Activated naive CD8-positive, alpha-beta T cell (primary cell): ENCODE data around the gene FREM1.

Experiments used
- H3K27ac Mint-ChIP-seq: one replicate; pipeline ENCODE4 v1.8.0; 2021; ENCODE audit warnings: mixed read lengths
- H3K27me3 Mint-ChIP-seq: one replicate; pipeline ENCODE4 v1.8.0; 2021; ENCODE audit warnings: mixed read lengths
- H3K36me3 Mint-ChIP-seq: one replicate; pipeline ENCODE4 v1.8.0; 2021; ENCODE audit warnings: mixed read lengths
- H3K4me1 Mint-ChIP-seq: one replicate; pipeline ENCODE4 v1.8.0; 2021; ENCODE audit warnings: low read depth, mixed read lengths
- H3K4me3 Mint-ChIP-seq: one replicate; pipeline ENCODE4 v1.8.0; 2021; ENCODE audit warnings: mild to moderate bottlenecking, mixed read lengths
- H3K9me3 Mint-ChIP-seq: one replicate; pipeline ENCODE4 v1.8.0; 2021; ENCODE audit warnings: low read depth, mixed read lengths

The FREM1 gene

DNA sequence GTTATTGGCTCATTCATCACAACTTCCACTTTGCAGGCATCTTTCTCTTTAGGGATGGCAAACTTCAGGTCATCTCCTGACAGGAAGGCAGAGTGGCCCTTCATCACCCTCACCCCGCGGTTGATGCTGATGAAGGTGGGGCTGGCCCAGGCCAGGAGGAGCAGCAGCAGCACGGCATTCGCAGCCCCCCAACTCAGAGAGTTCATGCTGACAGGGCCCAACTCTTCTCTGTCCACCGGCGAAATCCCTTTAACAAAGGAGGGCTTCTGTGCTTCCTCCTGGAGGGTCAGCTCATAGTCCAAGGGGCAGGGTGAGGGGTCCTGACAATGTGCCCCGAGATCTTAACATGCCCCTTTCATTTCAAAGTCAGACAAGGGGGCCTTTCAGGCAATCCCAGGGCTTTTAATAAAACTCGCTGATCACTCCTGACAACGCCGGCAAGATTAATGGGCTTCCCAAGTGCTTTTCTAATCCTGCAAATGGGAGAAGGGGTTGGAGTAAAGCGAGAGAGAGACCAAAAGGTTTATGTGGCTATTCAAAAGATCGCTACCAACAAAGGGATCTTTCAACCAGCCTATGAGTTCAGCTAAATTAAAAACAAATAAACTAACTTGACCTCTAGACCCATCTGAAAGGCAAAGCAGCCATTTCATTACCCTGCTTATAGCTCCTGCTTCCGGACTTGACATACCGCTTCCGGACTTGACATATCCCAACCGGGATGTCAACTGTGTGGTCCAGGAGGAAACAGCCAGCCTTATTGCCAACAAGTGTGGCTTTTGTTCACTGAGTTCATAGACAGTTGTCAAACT, 41.2 kb downstream of the FREM1 start:
- Mint-ChIP-seq H3K9me3 (no peaks in the 10 kb centered on the region), H3K27me3 (peaks cover 5% of the 10 kb centered on the region), H3K4me3 (no peak overlapping the region), H3K4me1 (no peaks in the 10 kb centered on the region), H3K36me3 (no peaks in the 10 kb centered on the region), H3K27ac (no peak overlapping the region)

DNA sequence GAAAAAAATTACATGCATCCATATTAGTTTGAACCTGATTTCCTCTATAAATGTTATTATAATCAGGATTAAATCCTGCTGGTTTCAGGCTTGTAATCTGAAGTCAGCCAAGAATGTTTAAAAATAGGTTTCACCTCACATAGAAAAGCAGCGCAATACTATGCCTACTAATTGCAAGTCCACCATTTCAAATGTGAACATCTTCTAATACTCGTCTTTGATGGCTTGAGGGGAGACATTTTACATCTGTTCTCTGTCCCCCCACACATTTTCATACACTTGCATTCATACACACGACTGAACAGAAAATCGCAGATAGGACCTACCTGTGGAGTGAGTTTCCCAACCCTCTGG, 41.8 kb downstream of the FREM1 start:
- Mint-ChIP-seq H3K36me3 (no peaks in the 10 kb centered on the region), H3K27ac (no peak overlapping the region), H3K4me3 (no peak overlapping the region), H3K9me3 (no peaks in the 10 kb centered on the region), H3K4me1 (no peaks in the 10 kb centered on the region), H3K27me3 (peaks cover 7% of the 10 kb centered on the region)

DNA sequence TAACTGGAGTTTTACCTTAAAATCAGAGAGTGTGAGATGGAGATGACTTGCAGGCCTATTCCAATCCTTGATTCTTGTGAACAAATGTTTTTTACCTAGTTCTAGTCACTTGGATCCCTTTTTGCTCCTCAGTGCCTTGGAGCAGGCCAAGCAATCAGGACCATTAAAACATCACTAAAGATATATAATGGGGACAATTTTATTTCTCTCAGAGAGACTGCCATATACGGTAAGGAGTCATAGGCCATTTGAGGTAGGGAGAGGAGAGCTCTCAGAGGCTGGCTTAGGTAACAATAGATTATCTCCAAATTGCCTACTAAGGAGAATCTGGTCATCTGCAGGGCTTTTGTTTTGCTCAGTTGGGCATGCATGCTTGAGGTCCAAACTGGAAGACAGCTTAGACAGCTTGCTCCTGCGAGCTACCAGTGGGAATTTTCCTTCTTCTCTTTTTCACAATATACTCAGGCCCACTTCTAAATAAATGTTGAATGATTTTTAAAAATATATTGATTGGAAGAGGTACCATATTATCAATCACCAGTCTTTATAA, 44.0 kb downstream of the FREM1 start:
- H3K27ac Mint-ChIP-seq = no peak overlapping the region
- H3K36me3 Mint-ChIP-seq = no peaks in the 10 kb centered on the region
- no peaks in the 10 kb centered on the region for H3K9me3 Mint-ChIP-seq
- no peak overlapping the region for H3K4me3 Mint-ChIP-seq
- H3K27me3 Mint-ChIP-seq = peaks cover 7% of the 10 kb centered on the region
- H3K4me1 Mint-ChIP-seq = no peaks in the 10 kb centered on the region

DNA sequence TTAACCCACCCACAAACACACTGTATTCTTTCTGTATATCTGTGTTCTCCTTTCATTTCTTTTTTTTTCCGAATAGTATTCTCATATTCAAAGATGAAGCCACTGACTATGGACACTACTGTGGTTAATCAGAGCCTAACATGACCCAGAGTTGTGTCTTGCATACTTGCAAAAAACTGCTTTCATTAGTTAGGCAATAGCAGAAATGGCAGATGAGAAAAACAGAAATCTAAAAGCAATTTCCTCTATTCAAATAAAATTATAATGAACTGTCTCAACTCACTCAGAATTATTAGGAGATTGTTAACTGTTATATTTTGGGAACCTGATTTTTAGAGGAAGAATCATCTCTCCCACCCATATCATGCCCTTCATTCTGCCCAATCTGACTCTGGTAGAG, 45.9 kb downstream of the FREM1 start:
- Mint-ChIP-seq H3K27ac (no peak overlapping the region), H3K36me3 (no peaks in the 10 kb centered on the region), H3K4me3 (no peak overlapping the region), H3K27me3 (peaks cover 7% of the 10 kb centered on the region), H3K4me1 (no peaks in the 10 kb centered on the region), H3K9me3 (no peaks in the 10 kb centered on the region)

DNA sequence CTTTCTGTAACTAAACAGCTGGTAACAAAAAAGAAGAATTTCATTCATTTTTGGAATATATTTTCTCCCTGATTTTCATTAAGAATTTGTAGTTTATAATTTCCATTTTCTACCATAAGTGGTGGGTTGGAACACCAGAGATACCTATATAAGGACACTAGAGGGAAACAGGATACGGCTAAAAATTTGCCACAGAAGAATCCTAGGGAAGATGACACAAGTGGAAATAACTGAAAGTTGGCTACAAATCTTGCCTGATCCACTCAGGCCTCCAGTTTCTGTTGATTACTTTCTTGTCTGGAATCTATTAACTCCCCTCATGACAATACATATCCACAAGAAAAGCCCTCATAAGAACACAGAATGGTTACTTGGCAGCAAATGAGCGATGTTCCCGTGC, 46.8 kb downstream of the FREM1 start:
- Mint-ChIP-seq H3K4me1 (no peaks in the 10 kb centered on the region), H3K27ac (no peak overlapping the region), H3K36me3 (no peaks in the 10 kb centered on the region), H3K9me3 (no peaks in the 10 kb centered on the region), H3K4me3 (no peak overlapping the region), H3K27me3 (peaks cover 7% of the 10 kb centered on the region)

DNA sequence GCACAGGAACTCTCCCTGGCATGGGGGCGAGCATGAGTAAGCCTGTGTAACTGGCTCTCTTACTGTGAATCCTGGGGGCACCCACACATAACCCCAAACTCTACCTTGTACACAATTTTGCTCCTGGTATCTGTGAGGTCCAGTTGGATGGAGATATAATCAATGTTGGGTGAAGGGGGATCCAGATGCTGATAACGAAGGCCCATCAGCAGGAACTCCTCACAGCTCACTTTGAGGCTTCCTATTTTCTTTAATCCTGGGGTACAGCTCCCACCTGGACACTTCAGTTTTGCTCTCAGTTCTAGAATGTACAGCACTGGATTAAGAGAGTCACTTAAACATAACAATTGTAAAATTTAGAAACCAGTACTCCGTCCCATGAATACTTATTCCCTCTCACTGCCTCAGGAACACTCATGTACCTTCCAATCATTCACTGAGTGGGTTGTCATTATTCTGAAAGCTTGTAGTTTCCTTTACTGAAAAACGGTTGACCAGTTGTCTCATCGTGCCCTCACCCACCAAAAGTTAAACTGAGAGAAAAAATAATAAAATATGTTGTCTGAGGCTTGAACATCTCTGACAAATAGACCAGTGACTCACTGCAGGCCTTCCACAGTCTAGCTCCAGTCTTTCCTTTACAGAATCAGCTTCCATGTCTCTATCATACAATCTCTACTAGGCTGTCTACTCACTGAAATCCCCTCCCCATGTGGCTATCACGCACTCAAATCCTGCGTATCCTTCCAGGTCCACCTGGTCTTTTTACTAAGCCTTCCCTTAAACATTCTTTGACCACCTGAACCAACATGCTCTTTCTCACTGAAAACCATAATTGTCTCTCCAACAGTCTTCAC, 52.6 kb downstream of the FREM1 start:
- H3K9me3 Mint-ChIP-seq = no peaks in the 10 kb centered on the region
- no peak overlapping the region for H3K27ac Mint-ChIP-seq
- H3K4me1 Mint-ChIP-seq = no peaks in the 10 kb centered on the region
- H3K36me3 Mint-ChIP-seq = no peaks in the 10 kb centered on the region
- H3K27me3 Mint-ChIP-seq = peaks cover 4% of the 10 kb centered on the region
- H3K4me3 Mint-ChIP-seq = no peak overlapping the region

DNA sequence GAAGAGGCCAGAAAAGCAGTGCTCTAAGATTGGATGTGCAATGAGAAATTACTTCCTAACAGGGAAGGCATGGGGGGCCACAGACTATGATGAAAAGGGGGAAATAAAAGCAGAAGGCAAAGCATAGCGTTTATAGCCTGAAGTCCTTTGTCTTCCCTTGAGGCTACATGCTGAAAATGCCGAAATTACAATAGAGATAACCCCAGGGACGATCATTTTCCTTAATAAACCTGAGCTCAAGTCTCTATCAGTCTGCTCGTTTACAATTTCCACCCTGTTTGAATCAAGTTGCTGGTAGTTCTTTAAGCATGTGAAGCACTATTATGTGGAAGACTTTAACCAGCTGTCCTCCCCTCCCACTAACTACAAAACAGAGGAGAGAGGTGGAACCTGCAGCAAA, 60.4 kb downstream of the FREM1 start:
- H3K27ac Mint-ChIP-seq = no peak overlapping the region
- peaks cover 7% of the 10 kb centered on the region for H3K9me3 Mint-ChIP-seq
- no peaks in the 10 kb centered on the region for H3K4me1 Mint-ChIP-seq
- H3K4me3 Mint-ChIP-seq = no peak overlapping the region
- H3K27me3 Mint-ChIP-seq = peaks cover 4% of the 10 kb centered on the region
- H3K36me3 Mint-ChIP-seq = no peaks in the 10 kb centered on the region

DNA sequence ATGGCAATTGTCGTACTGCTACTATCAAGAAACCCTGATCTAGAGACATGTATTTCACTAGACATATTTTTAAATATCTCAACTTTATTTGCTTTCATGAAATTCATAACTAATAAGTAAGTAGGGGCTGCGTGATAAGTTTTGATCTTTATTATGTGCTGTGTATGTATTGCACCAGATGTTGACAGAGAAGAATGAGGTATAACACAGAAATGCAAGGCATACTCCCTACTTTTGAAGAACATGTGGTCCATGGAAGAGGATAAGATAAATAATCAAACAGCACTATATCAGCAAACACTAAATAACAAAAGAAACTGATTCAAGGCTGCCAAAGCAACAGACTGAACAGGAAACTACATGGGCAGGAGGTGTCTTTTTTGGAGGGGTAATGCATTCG, 60.9 kb downstream of the FREM1 start:
- Mint-ChIP-seq H3K27me3 (peaks cover 4% of the 10 kb centered on the region), H3K27ac (no peak overlapping the region), H3K4me3 (no peak overlapping the region), H3K9me3 (peaks cover 7% of the 10 kb centered on the region), H3K4me1 (no peaks in the 10 kb centered on the region), H3K36me3 (no peaks in the 10 kb centered on the region)

DNA sequence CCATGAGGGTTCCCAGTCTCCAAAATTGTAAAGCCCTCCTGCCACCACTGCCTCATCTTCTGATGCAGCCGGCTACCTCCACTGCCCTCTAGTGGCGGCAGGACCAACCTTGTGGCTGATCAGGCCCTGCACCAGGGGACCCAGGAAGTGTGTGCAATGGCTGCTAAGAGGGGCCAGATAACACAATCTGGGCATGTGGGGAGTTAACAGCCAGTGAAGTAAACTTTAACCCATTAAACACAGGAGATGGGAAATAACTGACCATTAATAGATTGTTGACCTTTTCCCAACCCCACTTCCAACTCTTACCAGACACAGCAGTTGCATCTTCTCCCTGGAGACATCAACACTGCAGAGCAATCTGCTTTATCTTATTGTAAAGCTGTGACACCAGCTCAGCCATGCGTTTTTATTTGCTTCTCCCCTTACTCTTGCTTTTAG, 63.3 kb downstream of the FREM1 start:
- H3K27ac Mint-ChIP-seq = no peak overlapping the region
- no peak overlapping the region for H3K4me3 Mint-ChIP-seq
- H3K9me3 Mint-ChIP-seq = peaks cover 7% of the 10 kb centered on the region
- no peaks in the 10 kb centered on the region for H3K36me3 Mint-ChIP-seq
- peaks cover 5% of the 10 kb centered on the region for H3K27me3 Mint-ChIP-seq
- no peaks in the 10 kb centered on the region for H3K4me1 Mint-ChIP-seq

DNA sequence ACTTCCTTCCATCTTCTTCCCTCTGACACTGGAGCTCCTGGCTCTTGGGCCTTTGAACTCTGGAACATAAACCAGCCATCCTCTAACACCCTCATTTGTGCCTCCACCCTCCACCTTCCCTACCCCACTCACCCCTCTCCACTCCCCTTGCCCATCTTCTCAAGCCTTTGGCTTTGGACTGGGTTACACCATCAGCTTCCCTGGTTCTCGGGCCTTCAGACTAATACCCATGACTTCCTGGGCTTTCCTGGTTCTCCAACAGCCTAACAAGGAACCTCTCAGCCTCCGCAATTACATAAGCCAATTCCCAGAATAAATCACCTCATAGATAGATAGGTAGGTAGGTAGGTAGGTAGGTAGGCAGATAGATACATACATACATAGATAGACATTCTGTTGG, 67.1 kb downstream of the FREM1 start:
- Mint-ChIP-seq H3K27ac (no peak overlapping the region), H3K9me3 (peaks cover 7% of the 10 kb centered on the region), H3K4me1 (no peaks in the 10 kb centered on the region), H3K27me3 (peaks cover 5% of the 10 kb centered on the region), H3K36me3 (no peaks in the 10 kb centered on the region), H3K4me3 (no peak overlapping the region)

DNA sequence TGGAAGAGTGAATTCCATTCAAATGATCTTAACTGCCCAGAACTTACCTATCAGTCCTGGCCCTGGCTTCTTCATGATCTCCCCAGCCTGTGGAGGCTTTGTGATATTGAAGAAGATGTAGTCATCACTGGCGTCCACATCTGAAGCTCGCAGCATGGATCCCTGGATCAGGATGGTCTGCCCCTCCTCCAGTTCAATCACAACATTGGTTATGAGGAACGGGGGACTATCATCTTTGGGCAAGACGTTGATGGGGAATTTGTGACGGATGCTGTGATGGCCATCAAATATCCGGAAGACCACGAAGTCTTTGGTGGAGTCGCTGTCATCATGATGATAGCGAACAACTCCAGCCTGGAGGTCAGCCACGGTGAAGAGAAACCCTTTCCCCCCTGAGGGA, 68.0 kb downstream of the FREM1 start:
- Mint-ChIP-seq H3K4me3 (no peak overlapping the region), H3K36me3 (no peaks in the 10 kb centered on the region), H3K27ac (no peak overlapping the region), H3K4me1 (no peaks in the 10 kb centered on the region), H3K9me3 (peaks cover 7% of the 10 kb centered on the region), H3K27me3 (peaks cover 9% of the 10 kb centered on the region)

DNA sequence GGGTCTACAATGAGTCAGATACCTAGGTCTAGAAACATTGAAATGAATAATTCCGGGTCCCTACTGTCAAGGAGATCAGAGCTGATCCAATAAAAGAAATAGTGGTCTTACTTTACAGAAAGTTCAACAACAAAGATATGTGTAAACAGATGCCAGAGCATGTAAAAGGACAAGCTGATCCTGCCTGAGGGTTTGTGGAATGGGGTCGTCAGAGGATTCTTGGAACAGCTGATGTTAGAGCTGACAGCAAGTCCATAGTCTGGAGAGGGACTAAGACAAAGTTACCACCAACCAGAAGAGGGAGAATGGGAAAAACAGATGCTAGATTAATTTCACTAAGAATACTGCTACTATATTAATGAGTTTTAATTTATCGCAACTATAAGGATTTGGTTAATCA, 71.5 kb downstream of the FREM1 start:
- no peaks in the 10 kb centered on the region for H3K4me1 Mint-ChIP-seq
- H3K36me3 Mint-ChIP-seq = no peaks in the 10 kb centered on the region
- H3K9me3 Mint-ChIP-seq = no peaks in the 10 kb centered on the region
- H3K4me3 Mint-ChIP-seq = no peak overlapping the region
- no peak overlapping the region for H3K27ac Mint-ChIP-seq
- H3K27me3 Mint-ChIP-seq = peaks cover 12% of the 10 kb centered on the region

DNA sequence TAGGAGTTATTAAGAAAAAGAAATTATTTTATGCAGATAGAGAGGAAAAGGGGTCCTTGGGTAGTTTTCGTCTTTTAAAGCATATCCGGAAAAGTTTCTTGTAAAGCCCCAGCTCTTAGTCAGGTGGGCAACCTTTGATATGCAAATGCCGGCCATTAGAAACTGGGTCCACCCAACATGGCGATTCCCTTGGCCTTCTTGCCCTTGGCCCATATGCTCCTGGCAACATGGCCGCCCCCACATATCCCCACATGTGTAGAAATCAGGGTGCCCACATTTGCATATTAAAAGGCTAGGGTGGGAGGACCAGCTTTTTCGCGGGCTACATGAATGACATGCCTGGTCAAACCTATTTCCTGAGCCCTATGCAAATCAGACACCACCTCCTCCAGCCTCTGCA, 73.3 kb downstream of the FREM1 start:
- no peak overlapping the region for H3K4me3 Mint-ChIP-seq
- no peak overlapping the region for H3K27ac Mint-ChIP-seq
- no peaks in the 10 kb centered on the region for H3K36me3 Mint-ChIP-seq
- H3K27me3 Mint-ChIP-seq = peaks cover 9% of the 10 kb centered on the region
- H3K4me1 Mint-ChIP-seq = no peaks in the 10 kb centered on the region
- H3K9me3 Mint-ChIP-seq = no peaks in the 10 kb centered on the region

DNA sequence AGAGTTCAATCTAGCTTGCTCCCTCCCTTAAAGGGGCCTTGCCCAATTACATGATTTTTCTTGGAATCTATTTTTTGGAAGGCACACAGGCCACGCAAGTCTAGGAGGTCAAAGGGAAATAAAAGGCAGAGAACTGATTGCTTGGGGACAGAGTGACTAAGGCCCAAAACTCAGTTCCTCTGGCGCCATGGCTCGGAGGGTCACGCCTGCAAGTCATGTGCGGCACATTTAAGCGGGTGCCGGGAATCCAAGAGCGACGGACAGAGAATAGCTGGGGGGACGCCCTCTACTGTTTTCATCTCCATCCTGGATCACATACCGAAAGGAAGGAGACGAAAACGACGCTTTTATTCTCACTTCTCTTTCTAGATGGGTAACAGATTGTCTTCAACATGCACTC, 78.6 kb downstream of the FREM1 start:
- H3K36me3 Mint-ChIP-seq = no peaks in the 10 kb centered on the region
- H3K27me3 Mint-ChIP-seq = peaks cover 2% of the 10 kb centered on the region
- no peak overlapping the region for H3K4me3 Mint-ChIP-seq
- no peaks in the 10 kb centered on the region for H3K9me3 Mint-ChIP-seq
- no peak overlapping the region for H3K27ac Mint-ChIP-seq
- H3K4me1 Mint-ChIP-seq = no peaks in the 10 kb centered on the region

DNA sequence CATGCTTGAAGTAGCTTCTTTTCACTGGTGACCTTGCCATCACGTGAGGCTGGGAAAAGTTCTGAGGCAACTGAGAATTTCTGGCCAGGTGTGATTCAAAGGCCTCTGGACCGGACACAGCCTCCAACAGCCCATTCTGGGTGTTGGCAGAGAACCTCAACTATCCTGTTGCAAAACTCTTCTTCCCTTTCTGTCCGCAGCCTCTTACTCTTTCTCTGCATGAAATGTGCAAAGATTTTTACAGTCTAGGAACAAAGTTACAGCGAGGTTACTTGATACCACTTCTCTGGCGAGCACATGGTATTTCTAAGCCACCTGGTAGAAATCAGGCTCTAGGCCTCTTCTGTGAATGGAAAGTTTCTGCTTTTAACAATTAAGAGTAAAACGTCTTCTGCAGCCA, 79.2 kb downstream of the FREM1 start:
- H3K27ac Mint-ChIP-seq = no peak overlapping the region
- H3K4me1 Mint-ChIP-seq = no peaks in the 10 kb centered on the region
- peaks cover 1% of the 10 kb centered on the region for H3K27me3 Mint-ChIP-seq
- no peaks in the 10 kb centered on the region for H3K36me3 Mint-ChIP-seq
- no peaks in the 10 kb centered on the region for H3K9me3 Mint-ChIP-seq
- H3K4me3 Mint-ChIP-seq = no peak overlapping the region
